GM18951 (cell line): ENCODE measurements around the gene BANK1.

Experiments
- POLR2A ChIP-seq: IDR thresholded peaks from 4 replicates; pipeline ENCODE4 v1.6.1; 2011; ENCODE audit warnings: mild to moderate bottlenecking; ENCODE audit not compliant: insufficient read length, insufficient read depth; ENCODE audit errors: extremely low read depth
- in situ Hi-C: fragments of 300-500 bp; cut with MboI; formaldehyde crosslinking; loops from one replicate; pipeline ENCODE4 v1.12.0; 2022; ENCODE audit warnings: low sequenced_read_pairs, mixed read lengths, inconsistent platforms; ENCODE audit not compliant: unreplicated experiment

The BANK1 gene

GRCh38 chr4:102055805-102056204 is 265.3 kb downstream of the BANK1 start:
- TF ChIP-seq POLR2A: no peak
- in situ Hi-C loops: no loop called here

DNA sequence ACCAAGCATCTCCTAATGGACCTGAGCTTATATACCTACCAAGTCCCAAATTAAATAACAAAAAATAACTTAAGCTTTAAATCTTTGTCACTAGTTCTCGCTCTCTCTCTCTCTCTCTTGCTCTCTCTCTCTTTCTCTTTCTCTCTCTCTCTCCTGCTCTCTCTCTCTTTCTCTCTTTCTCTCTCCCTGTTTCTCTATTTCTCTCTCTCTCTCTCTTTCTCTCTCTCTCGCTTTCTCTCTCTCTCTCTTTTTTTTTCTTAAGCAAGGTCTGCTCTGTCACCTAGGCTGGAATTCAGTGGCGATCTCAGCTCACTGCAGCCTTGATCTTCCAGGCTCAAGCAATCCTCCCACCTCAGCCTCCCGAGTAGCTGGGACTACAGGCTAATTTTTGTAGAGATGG is 266.6 kb downstream of the BANK1 start:
- no peak for TF ChIP-seq POLR2A
- in situ Hi-C loops: no loop called here

DNA sequence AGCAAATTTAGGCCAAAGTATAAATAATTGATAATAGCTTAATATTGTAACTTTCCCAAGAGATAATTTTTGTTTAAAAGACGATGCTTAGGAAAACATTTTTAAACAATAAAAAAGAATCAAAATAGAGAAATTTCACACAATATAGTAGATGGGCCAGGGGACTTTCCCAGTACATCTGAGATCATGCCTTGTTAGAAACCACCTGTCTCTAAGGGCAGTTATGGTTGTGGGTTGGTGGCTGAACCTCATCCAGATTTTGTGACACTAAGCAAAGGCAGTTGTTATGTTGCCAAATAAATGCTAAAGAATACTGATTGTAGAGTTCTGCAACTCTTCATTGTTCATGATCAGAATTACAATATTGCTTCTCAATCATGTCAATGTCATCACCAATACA is 270.6 kb downstream of the BANK1 start:
- no peak for TF ChIP-seq POLR2A
- in situ Hi-C loops: no loop called here

DNA sequence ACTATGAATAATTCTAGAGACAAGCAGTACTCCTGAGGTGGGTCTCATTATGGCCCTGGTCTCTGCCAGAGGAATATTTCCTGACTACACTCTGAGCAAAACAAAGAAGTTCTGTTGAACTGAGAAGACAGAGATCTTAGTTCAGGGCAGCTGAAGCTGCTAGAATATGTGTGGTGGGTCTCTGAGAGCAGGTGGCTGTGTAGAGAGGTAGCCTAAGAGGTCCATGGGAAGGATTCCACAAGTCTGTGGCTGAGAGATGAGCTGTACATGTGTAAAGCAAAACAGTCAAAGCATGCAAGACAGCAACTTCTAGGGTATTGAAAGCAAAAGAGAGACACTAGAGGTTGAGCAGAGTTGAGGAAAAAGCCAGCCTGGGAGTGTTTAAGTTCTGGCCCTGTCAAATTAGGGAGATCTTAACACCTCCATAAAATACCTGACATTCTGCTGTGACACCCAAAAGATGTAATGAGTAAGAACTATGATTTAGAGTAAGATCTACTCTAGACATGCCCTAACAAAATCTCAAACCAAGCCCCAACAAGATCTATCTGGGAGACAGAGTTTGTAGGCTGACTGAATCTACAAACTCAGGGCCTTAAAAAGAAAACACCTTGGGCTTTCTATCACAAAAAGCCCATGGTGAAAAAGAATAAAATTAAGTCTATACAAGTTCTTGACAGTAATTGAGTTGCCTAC is 274.4 kb downstream of the BANK1 start:
- no peak for TF ChIP-seq POLR2A
- in situ Hi-C loops: no loop called here

GRCh38 chr4:102076622-102077021 is 286.1 kb downstream of the BANK1 start:
- TF ChIP-seq POLR2A: no peak
- in situ Hi-C loops: no loop called here

- no peak for TF ChIP-seq POLR2A
- in situ Hi-C loops: no loop called here
Measured at GRCh38 chr4:102080184-102080583, 289.7 kb downstream of the BANK1 start.

- TF ChIP-seq POLR2A: no peak
- in situ Hi-C loops: no loop called here
Measured at GRCh38 chr4:102089850-102090621, 299.5 kb downstream of the BANK1 start.

DNA sequence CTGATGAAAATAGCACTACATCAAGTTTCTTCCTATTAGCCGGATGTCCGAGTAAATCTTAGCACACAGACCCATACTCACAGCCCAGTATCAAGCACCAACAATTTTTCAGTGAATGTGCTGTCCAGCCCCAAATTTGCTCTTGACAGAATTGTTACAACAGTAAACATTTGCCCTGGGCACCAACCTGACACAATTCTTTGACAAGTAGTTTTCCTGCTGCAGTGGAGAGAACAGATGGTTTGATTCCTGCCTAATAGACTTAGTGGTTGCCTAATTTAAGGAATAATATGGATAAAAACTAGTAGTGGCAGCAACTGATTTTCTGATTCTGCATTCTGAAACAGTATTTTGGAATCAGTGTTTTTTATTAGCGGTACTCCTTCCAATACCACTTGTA is 301.1 kb downstream of the BANK1 start:
- TF ChIP-seq POLR2A: no peak
- in situ Hi-C loops: no loop called here

GRCh38 chr4:102094481-102094880 is 304.0 kb downstream of the BANK1 start:
- in situ Hi-C loops: no loop called here

GRCh38 chr4:102103368-102103767 is 312.8 kb downstream of the BANK1 start:
- no peak for TF ChIP-seq POLR2A
- in situ Hi-C loops: no loop called here

More at GRCh38 chr4:102094481-102094880, 304.0 kb downstream of the BANK1 start:
- no peak for TF ChIP-seq POLR2A

DNA sequence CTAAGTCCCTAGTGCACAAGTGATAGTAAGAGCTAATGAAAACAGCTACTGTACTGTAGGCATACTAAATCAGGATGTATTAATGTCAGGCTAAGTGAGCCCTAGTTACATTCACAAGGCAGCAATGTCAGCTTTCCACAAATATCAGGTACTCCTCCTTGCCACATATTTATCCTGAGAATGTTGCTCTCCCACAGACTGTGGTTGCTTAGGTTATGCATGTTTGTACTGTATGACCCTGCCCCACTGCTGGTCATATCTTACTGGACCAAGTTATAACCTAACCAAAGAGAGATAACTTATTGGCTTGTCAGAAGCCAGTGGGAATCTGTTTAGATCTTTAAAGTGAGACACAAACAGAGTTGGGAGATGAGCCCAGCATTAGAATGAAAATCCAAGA is 313.7 kb downstream of the BANK1 start:
- in situ Hi-C loops: no loop called here
- no peak for TF ChIP-seq POLR2A

GRCh38 chr4:102105983-102106382 is 315.5 kb downstream of the BANK1 start:
- in situ Hi-C loops: no loop called here
- no peak for TF ChIP-seq POLR2A

DNA sequence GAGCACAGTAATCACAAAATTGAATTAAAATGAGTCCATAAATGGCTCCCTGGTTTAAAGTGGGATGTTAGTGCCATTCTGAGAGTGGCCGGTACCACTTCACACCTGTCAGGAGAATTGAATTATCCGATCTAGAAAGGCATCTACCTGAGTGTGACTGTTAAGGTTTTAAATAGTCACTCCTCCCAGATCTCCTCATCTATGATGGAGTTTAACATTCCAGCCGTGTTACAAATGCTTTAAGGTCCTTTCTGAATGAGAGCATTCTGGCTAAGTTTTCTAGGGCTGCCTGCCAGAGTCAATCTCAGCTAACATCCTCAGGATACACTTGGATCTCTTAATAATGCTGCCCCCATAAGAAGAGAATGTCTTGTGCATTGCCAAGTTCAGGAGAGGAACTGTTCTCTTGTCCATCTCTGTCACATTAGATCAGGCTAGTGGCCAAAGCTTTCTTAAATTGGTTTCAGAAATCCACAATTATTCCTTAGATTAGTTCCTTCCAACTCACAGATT is 323.6 kb downstream of the BANK1 start:
- in situ Hi-C loops: no loop called here
- TF ChIP-seq POLR2A: no peak

GRCh38 chr4:102116121-102116520 is 325.6 kb downstream of the BANK1 start:
- in situ Hi-C loops: no loop called here
- TF ChIP-seq POLR2A: no peak
